HG03280 (cell line): ENCODE results near the gene EPO.

Experiments used
- ATAC-seq: cut with Tn5 transposase; IDR thresholded peaks from one replicate; pipeline ENCODE4 v1.9.1; 2021; ENCODE audit warnings: mild to moderate bottlenecking, moderate library complexity; ENCODE audit not compliant: unreplicated experiment

The EPO gene

GRCh38 chr7:100682991-100683658, 37.1 kb upstream of the EPO start:
- no peak for ATAC-seq

- no peak for ATAC-seq
Observed at GRCh38 chr7:100683659-100684533, 36.4 kb upstream of the EPO start.

DNA sequence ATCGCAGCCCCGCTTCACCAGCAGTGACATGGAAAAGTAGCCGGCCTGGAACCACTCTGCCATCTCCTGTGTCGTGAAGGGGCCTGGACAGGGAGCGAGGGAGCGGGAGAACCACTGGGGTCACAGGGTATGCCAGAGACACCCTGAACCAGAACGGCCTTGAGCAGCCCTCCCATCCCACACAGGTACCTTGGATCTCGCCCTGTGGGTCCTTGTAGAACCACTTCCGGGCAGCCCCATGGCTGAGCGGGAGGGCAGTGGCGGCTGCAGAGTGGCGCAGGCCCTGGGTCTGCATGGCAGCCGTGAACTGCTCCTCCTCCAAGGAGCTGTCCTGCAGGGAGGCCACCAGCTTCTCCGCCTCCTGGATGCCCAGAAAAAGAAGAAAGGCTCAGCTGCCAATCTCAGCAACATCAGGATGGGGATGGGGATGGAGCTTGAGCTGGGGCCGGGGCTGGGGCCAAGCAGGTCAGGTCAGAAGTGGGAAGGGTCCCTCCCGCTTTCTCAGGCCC, 35.7 kb upstream of the EPO start:
- no peak for ATAC-seq

- ATAC-seq: no peak
Observed at GRCh38 chr7:100685049-100685605, 35.1 kb upstream of the EPO start.

- ATAC-seq: no peak
Observed at GRCh38 chr7:100685631-100686145, 34.6 kb upstream of the EPO start.

- no peak for ATAC-seq
Observed at GRCh38 chr7:100686201-100686821, 34.0 kb upstream of the EPO start.

DNA sequence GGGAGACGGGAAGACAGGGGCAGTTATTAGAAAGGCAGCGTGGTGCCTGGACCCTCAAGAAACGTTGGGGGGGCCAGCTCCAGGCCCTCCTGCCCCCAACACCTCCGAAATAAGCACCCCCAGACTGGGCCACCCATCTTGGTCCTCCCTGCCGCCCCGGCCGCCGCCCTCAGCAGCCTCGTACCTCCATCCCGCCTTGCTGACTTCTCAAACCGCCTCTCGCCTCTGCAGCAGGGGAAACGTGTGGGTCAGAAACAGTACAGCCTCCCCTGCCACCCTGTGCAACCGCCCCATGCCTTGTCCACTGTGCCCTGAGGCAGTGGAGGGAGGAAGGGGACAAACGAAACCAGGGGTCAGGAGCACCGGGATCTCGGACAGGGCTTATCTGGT, 33.5 kb upstream of the EPO start:
- ATAC-seq: no peak

DNA sequence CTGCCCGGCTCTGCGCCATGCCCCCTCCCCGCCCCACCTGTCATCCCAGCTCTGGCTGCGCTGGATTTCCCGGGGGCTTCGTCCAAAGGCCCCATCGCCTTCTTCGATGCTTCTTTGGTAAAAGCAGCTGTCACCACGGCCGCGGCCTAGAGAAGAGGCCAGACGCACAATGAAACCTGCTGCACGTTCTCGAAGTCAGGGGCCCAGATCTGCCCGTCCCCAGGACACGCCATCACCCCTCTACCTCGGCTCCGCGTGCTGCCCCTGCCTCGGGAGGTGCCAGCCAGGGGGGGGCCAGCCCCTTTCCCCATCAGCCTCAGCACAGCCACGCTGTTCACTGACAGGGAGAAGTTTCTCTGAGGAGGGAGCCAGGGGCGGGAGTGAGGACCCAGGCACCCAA, 33.0 kb upstream of the EPO start:
- ATAC-seq: no peak

DNA sequence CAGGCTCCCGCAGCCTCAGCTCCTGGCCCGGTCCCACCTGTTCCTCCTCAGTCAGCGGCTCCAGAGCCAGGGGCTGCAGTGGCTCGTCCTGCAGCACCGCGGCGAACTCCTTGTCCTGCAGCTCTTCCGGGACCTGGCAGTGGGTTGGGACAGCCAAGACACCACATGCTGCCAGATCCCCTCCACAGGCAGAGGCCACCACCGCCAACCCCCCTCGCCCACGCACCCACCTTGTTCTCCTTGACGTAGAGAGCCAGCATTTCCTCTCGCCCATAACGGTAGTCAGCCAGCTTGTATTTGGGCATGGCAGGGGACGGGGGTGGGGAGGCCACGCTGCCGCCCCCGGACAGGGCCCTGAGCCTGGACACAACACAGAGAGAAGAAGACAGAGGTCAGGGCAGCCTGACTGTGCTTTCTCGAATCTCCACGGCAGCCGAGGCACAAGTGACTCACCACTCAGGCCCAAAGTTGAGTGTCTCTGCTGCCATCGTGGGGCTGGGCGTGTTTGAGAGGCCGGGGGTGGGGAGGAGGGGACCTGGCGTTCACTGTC, 32.4 kb upstream of the EPO start:
- ATAC-seq: no peak

GRCh38 chr7:100688326-100688860, 31.9 kb upstream of the EPO start:
- ATAC-seq: no peak

GRCh38 chr7:100689230-100690135, 30.8 kb upstream of the EPO start:
- no peak for ATAC-seq

DNA sequence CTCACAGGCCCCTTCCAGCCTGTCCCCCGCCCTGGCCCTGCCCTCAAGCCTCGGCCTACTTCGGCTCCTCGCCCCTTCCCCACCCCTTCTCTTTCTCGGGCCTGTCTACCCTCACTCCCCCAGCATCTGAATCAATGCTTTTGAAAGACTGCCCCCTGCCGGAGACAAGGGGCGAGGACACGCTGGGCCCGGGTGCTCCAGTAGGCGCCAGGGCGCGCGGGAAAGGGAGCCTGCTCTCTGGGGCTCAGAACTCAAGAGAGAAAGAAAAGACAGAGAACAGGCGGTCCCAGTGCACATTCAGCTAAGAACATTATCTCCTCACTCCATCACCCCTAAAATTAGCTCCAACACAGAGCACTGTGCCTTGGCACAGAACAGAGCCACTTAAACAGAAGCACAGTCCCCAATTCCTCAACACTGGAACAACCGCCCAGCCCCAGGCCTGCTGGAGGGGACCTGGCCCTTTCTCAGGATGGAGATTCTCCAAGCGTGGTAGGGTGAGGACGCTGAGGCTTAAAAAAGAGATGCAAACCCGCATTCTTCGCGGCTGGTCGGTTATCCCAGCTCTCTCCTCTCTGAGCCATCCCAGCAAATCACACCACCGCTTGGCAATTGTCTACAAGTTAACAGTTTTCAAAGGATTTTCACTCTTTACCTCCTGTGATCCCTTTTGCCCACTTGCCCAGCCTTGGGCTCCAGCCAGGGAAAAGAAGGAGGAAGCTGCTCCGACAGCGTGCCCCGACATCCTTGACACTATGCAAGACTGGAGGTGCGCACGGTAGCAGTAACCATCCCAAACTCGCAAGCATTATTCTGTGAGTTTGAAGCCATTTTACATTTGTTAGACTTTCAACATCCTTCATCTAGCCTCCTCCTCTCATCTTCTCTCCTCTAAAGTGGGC, 28.3 kb upstream of the EPO start:
- peak; percentile 40 for ATAC-seq

DNA sequence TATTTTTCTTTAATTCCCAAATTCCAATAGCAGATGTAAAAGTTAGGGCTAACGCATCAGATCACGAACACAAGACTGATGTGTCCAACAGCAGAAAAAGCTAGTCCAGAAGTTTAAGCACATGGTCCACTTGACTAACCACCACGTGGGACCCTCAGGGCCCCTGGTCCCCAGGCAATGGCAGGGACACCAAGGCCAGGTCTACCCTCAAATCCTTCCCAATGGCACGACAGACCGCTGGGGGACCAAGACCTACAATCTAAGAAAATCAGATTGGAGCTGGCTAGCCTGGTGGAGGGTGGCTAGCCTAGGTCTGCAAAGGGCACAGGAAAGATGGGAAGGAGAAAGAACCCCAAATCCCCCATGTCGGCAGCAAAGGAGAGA, 27.7 kb upstream of the EPO start:
- ATAC-seq: no peak

GRCh38 chr7:100693312-100694097, 26.8 kb upstream of the EPO start:
- no peak for ATAC-seq

GRCh38 chr7:100694098-100694745, 26.0 kb upstream of the EPO start, which contains the start of gene GIGYF1:
TSS of gene GIGYF1 (minus strand) at chr7:100694250. CDS start at chr7:100688238, 6,012 bp downstream.
- no peak for ATAC-seq

DNA sequence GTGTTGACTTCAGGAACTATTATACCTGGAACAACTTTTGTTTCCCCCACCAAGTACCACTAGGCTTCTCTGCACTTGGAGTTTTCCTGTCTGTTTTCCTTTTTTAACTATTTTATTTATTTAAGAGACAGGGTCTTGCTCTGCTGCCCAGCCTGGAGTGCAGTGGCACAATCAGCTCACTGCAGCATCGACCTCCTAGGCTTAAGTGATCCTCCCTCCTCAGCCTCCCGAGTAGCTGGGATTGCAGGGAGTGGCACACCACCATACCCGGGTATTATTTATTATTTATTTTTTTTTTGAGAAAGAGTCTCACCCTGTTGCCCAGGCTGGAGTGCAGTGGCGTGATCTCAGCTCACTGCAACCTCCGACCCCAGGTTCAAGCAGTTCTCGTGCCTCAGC, 24.1 kb upstream of the EPO start:
- no peak for ATAC-seq

GRCh38 chr7:100699018-100699417, 21.2 kb upstream of the EPO start:
- ATAC-seq: no peak
